IPS DF 4.7 (cell line): ENCODE results near the gene TOM1.

ENCODE experiments used
- DNase-seq: peaks from one replicate; pipeline ENCODE4 v3.0.0-alpha.2; 2013; ENCODE audit warnings: low spot score; ENCODE audit errors: extremely low read depth

The TOM1 gene

DNA sequence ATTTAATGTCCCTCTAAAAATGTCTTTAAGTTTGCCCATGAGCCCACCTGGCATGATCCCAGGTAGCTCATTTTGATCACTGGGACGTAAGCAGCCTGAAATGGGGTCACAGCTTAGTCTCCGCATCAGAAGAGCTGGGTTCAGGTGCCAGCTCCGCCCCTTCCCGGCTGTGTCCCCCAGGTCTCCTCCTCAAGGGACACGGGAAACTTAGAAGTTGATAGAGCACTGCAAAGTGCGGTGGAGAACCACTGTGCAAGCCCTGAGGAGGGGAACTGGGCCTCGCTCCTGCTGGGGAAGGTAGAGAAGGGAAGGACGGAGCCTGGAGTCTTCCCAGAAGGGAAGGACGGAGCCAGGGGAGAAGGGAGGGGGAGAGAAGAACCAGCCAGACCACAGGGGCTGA lies 7.7 kb downstream of the TOM1 start:
- DNase-seq, result no peak

- no peak for DNase-seq
Observed at GRCh38 chr22:35307892-35308291, 8.2 kb downstream of the TOM1 start.

DNA sequence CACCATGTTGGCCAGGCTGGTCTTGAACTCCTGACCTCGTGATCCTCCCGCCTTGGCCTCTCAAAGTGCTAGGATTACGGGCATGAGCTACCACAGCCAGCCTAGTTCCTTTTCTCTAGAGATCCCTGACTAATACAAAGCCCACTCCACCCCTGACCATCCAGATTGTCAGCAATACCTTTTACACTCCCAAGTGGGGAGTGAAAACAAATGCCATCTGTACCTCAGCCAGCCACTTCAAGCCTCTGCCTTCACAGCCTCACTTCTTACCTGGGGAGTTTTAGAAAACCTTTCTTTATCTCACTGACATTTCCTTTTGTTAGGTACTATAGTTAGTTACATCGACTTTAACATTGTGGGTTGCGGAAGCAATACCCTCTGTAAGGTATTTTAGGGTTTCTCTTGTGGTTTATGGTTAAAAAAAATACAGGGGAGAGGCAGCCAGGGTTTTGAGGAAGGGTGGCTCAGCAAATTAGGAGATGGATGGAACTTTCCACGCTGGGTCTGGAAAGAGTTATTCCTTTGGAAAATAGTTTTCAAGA lies 8.9 kb downstream of the TOM1 start:
- DNase-seq, result no peak

DNA sequence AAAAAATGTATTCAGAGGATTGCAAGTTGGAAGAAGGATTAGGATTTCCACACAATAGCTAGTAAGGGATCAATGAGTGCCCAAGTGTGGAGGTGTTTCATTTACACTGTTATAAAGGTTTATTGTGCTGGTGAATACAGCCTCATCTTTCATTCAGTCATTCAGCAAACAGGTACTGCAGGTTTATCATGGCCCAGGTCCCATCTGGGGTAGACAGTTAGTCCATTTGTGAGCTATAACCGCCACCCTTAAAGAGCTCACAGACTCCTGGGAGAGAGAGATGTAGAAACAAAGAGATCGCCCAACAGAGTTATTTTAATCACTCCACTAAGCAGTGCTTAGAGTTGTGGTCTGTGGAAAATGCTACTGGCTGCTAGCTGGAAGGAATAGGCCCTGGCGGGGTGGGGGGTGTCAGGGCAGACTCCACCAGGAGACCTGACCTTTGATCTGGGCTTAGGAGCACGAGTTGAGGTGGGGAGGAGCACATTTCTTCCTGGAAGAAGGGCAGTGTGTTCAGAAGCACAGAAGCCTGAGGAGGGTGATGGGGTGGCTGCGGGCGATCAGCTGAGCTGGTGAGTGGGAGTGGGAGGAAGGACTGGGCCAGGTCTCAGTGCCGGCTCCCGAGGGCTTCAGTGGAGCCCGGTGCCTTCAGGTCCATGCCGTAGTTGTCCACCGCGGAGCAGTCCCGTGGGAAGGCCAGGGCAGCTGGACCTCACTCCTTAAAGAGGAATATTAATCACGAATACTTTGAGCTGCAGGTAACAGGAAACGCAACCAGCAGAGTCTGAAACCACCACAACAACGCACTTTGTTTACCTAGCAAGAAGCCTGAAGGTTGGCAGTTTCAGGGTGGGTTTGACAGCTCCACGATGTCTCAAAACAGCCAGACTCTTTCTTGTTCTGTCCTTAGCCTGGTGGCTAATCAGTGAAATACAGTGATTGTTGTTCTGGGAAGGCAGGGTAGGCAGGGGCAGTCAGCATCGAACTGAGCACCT lies 11.2 kb downstream of the TOM1 start:
- DNase-seq, result no peak

DNA sequence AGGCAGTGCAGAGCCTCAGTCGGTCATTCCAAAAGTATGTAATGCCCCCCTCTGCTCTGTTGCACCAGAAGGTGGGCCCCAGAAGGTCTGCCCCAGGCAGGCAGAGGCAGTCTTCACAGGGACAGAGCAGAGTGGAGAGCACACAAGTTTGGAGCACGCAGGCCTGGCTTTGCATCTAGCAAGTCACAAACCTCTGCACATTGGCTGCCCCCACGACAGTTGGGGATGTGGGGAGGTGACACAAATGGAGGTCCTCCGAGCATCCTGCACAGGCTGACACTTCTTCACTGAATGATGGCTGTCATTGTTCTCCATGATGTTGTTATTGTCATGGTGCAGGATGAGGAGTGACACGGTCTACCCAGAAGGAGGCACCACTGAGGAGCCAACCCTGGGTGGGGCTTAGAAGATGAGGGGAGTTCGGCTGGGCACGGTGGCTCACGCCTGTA lies 11.9 kb downstream of the TOM1 start:
- no peak for DNase-seq

DNA sequence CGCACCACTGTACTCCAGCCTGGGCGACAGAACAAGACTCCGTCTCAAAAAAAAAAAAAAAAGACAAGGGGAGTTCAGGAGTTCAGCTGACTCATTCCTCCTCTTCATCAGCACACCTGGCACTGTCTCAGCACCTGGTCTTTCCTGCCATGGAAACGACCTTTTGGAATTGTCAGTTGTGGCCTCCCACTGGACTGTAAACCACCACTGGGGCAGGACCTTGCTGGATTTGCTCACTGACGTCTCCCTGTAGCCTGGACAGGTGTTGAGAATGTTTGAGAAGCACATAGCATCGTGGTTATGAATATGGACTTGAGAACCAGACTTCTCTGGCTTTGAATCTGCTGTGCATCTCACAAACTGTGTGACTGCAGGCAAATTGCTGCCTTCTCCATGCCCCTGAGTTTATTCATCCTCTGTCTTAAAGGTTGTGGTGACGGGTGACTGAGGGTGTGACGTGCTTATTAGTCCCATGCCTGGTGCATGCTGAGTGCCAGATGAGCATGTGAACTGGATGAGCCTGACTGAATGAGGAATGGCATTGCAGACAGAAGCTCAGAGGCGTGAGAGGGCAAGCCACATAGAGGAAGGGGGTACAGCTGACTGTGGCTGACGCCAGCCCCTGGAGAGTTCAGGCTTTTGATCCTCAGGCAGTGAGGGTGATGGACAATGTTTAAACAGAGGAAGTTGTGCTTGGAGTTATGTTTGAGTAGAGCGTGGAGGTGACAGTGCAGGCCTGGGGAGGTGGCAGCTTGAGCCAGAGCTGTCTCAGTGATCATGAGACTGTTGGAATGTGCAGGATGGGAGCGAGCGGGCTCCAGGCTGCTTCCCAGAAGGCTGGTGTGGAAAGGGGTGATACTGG lies 12.7 kb downstream of the TOM1 start:
- DNase-seq, result no peak

GRCh38 chr22:35313311-35314121 lies 13.8 kb downstream of the TOM1 start:
- no peak for DNase-seq

DNA sequence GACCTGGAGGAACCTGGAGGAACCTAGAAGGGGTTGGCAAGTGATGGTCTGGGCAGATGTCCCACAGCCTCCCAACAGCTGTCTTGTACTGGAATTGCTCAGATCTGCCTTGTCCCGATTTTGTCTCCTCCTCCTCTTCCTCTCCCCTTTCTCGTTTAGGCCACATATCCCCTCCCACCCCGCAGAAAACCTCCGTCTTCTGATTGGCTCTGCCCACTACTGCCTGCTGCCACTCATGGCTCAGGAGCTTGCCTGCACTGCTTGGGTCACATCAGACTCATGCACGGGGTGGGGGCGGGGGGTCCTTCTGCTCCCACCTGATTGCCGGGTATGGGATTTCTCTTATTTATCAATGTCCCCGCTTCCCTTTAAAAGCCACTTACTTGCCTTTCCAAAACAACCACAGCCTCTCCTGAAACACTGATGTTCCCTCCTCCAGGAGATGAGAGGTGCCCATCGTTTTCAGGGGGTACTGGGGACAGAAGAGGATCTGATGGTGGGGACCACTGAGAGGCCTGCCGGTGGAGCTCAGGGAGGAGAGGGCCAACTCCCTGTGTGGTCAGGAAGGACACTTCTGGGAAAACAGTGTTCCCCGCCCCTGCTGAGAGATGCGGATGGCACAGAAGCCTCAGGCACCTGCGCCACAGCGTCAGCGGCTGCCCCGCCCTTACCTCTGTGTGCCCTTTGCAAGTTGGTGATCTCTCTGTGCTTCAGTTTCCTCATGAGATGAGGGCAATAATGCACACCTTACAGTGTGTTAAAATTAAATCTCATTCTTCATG lies 14.7 kb downstream of the TOM1 start:
- no peak for DNase-seq

- no peak for DNase-seq
Observed at GRCh38 chr22:35315141-35315854, 15.6 kb downstream of the TOM1 start.

GRCh38 chr22:35315855-35316745 lies 16.4 kb downstream of the TOM1 start:
- no peak for DNase-seq

DNA sequence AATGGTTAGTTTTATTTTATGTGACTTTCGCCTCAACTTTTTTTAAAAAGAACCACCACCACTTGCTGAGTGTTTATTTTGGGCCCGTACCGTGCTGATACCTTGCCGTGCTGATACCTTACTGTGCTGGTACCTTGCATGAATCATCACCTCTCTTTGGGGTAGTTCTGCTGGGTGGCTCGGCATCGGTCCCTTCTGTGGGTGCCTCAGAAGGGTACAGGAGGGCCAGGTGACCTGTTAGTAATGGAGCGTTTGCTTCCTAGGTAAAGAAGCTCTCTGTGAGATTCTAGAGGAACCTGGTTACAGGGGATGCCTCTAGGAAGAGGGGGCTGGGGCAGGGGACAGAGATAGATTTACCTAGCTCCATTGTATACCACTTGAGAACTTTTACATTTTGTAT lies 17.1 kb downstream of the TOM1 start:
- no peak for DNase-seq

- DNase-seq, result no peak
Observed at GRCh38 chr22:35317680-35318290, 18.1 kb downstream of the TOM1 start.

DNA sequence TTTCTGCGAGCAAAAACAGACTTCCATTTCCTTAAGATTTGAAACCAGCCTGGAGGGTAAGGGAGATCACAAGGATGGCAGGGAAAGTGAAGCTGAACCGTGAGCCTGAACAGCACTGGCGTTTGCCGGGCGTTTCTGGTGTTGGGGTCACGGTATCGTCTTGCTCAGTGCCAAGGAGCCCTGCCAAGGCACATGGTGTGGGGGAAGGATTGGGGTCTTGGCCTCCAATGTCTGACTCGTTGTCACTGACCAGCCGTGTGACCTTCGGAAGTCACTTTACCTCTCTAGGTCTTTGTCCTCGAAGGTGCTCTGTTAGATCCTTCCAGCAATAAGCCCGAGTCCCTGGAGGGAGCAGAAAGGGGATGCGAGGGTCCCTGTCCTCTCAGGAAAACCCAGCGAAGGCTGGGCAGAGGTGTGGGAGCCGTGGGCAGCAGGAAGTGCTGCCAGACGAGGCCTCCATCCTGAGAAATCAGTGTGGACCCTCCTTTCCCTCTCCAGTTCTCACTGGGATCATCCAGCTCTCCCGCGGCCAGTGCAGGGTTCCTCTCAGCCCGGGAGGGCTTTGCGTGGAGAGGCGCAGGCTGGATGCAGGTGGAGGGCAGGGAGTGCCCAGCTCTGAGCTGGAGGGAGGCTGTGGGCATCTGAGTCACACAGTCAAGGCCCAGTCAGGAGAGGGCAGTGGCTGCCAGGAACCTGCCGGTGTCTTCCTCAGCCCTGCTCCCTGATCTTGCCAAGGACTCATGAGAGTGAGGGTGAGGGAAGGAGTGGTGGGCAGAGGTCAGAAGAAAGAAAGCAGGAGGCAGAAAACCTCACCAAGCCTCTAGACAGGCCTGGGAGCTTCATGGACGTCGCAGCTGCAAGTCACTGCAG lies 18.9 kb downstream of the TOM1 start:
- no peak for DNase-seq

- DNase-seq, result no peak
Observed at GRCh38 chr22:35319244-35319985, 19.7 kb downstream of the TOM1 start.

- no peak for DNase-seq
Observed at GRCh38 chr22:35322126-35322525, 22.4 kb downstream of the TOM1 start.

GRCh38 chr22:35322893-35323292 lies 23.2 kb downstream of the TOM1 start:
- no peak for DNase-seq
